COLO668 (cell line): ENCODE measurements around the gene BAG3.

Experiments used
- DNase-seq: peaks from one replicate; lab custom pipeline; 2025; ENCODE audit not compliant: unreplicated experiment; lab: John Stamatoyannopoulos, UW

BAG3 gene

DNA sequence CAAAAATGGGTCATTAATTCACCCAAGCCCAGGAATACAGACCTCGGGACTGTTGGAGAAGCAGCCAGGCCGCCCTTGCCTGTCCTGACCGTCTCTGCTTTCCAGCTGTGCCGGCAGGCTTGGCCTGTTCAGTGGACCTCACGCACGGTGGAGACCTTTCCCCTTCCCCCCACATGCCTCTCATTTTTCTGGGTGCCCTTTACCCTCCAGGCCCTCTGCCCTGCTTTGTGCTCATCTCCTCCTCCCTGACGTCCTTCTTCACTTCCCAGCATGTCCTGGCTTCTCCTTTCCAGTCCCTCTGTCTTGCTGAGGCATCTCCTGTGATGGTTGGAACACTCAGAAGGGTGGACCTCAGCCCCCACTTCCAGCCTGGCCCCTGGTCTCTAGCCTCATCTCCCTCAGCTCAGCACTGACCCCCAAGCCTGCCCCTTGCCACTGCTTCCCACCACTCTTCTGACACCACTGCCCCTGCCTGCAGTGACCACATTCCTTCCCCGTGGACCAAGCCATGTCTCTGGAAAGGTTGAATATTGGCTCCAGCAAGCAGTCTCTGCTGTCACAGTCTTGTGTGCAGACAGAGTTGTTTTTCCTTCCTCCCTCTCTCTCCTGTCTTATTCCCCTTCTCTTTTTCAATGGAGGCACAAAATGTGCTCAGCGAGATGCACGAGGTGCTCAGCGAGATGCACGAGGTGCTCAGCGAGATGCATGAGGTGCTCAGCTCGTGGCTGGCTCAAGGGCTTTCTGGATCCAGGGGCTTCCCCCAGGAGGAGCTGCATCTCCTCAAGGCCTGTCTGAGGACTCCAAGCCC is 14.9 kb downstream of the BAG3 start:
- no peak for DNase-seq

DNA sequence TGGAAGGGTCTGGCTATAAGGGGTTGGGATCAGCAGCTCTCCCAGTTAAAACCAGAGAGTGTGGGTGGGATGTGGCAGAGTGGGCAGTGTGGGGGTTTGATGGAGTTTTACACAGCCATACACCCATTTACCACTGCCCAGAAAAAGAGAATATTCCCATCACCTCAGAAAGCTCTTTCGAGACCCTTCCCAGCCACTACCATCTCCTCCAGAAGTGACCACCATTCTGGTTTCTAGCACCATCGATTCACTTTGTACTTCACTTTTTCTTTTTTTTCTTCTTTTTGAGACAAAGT is 15.5 kb downstream of the BAG3 start:
- no peak for DNase-seq

DNA sequence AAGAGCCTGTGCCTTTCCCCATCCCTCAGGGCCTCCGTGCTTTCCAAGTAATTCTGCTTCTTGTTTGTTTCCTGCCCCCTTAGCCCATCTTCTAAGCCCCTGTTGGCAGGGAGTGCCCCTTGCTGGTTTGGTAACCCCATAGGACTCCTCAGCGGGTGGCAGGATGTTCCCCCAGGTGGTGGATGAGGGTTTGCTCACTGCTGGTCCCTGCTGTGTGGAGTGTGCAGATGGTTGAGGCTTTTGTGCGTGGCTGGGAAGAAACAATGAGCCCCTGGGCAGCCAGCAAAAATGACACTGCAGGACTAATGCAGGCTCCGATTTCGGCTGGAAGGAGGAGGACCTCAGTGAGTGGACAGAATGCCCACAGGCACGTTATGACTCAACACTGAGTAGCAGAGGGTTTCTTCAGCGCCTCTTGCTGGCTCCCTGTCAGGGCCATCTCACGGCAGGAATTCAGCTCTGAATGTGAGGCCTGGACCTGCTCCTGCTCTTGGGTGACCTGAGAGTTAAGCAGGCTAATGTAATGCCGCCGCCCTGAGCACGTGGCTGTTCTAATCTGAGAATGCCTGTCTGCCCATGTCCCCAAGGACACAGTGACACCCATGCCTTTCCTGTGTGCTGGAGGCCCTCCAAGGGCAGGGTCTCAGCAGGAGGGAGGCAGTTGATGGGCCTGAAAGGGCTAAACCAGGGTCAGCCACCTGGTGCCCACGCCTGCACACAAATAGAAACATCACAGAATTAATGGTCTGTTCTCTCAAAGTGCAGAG is 16.6 kb downstream of the BAG3 start:
- peak; percentile 58 for DNase-seq

DNA sequence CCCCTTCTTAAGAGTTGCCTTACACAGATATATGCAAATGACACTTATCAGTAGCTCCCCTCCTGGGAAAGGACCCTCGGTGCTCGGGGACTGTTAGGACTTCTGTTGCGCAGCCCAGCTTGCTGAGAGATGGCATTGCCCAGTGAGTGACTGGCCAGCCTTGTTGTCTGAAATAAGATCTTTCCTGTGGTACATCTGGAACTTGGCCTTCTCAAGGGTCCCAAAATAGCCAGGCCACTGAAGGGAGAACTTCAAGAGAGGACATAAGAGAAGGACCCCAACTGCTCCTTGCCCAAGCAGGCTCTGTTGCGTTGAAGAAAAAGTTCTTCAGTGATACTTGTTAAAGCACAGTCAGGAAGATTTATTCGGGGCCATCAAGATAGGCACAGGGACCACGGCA is 17.3 kb downstream of the BAG3 start:
- no peak for DNase-seq

DNA sequence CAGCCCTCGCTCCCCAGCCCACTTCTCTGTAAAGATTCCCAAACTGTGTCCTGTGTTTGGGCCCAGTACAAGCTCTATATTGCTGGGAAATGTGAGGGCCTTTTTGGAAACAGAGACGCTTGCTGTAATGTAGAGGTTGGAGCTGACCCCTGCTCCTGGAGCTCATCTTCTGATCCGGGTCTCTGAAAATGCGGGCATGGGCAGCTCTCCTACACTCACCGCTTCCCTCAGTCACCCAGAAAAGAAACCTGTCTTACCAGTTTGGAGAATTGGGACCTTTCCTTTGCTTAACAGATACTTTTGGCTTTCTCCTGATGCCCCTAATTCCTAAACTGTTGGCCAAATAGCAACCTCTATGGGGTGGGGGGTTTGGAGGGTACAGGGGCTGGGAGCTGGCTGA is 18.2 kb downstream of the BAG3 start:
- no peak for DNase-seq

DNA sequence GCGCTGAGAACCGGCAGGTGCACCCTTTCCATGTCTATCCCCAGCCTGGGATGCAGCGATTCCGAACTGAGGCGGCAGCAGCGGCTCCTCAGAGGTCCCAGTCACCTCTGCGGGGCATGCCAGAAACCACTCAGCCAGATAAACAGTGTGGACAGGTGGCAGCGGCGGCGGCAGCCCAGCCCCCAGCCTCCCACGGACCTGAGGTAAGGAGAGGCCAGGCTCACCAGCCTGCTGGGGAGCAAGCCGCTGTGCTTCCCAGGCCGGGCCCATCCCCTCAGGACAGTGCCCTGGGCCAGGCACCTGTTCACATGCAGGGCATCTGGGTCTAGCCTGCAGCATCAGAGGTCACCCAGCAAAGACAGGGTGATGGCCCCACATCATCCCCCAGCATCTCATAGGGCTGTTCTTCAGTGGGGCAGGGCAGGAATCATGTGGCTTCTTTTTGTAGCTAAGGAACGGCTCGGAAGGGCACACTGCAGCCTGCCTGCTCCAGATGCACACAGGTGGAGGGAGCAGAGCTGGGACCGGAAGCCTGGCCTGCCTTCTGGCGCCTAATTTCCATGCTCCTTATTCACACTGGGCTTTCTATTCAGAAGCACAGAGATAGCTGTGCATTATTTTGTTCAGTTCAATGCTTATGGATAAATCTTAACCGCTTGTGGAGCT is 18.9 kb downstream of the BAG3 start:
- DNase-seq, result peak; percentile 61

DNA sequence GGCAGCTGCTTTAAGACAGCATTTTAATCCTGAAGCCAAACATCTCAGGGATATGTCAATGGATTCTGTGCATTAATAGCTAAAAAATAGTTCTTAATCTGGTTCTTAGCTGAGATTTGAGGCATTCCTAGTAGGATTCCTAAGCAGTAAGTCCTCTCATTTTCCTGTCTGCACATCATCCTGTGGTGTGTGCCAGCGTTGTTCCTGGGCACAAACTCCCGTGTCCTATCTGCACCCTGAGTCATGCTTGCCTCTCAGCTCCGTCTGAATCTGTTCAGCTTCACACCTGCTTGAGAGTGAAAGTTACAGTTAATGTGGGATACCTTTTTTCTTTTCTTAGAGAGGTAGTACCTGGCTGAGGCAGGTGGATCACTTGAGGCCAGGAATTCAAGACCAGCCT is 19.5 kb downstream of the BAG3 start:
- DNase-seq, result no peak

DNA sequence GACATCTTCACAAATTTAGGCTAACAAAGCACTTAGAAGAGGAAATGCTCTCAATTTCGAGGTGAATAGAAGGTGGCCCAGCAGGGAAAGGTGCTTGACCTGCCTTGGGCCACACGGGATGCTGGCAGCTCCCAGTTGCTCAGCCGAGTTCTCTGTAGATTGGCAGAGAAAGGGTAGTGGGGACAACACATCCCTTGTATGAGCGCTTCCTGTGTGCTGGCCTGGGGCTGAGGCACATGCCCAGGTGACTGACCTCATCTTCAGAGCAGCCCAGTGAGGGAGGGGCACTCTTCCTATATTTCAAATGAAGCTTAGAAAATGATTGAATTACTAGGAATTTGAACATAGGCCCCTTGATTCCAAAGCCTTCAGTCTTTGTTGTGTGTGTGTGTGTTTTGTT is 20.2 kb downstream of the BAG3 start:
- no peak for DNase-seq

DNA sequence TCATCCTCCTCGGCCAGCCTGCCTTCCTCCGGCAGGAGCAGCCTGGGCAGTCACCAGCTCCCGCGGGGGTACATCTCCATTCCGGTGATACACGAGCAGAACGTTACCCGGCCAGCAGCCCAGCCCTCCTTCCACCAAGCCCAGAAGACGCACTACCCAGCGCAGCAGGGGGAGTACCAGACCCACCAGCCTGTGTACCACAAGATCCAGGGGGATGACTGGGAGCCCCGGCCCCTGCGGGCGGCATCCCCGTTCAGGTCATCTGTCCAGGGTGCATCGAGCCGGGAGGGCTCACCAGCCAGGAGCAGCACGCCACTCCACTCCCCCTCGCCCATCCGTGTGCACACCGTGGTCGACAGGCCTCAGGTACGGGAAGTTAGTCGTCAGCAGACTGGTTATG is 21.1 kb downstream of the BAG3 start:
- no peak for DNase-seq

DNA sequence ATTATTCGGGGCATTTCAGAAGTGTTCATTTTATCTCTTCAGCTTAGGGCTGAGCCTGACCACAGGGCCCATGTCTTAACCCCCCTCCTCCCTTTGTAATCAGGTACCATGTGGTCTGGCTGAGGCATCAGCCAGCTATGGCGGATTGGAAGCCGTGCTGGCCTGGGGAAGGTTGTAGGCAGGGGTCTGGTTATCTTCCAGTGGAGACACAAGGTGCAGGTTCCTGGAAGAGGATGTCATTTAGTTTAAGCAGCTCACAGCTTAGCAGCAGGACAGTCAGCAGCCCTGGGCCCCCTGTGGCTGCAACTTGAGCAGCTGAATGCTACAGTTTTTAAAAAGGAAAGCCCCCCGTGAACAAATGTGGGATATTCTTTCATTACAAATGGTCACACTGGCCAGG is 22.1 kb downstream of the BAG3 start:
- DNase-seq, result no peak

DNA sequence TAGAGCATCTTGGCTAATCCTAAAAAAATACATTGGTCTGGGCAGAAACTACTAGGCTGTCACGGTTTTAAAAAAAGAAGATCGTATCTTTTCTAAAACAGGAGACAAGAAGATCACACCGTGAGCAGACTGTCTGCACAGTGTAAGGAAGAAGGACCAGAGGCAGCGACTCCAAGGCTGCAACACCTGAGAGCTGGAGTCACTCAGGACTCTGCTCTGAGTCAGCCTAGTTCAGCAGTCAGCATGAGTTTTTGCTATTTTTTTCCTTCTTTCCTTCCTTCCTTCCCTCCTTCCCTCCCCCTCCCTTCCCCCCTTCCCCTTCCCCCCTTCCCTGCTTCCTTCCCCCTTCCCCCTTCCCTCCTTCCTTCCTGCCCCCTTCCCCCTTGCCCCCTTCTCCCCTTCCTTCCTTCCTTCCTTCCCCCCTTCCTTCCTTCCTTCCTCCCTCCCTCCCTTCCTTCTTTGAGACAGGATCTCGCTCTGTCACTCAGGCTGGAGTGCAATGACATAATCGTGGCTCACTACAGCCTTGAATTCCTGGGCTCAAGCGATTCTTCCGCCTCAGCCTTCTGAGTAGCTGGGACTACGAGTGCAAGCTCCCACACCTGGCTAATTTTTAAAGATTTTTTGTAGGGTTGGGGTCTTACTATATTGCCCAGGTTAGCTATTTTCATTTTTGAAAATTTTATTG is 24.4 kb downstream of the BAG3 start:
- no peak for DNase-seq

DNA sequence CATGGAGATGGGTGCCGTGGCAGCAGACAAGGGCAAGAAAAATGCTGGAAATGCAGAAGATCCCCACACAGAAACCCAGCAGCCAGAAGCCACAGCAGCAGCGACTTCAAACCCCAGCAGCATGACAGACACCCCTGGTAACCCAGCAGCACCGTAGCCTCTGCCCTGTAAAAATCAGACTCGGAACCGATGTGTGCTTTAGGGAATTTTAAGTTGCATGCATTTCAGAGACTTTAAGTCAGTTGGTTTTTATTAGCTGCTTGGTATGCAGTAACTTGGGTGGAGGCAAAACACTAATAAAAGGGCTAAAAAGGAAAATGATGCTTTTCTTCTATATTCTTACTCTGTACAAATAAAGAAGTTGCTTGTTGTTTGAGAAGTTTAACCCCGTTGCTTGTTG is 25.9 kb downstream of the BAG3 start:
- DNase-seq, result no peak

DNA sequence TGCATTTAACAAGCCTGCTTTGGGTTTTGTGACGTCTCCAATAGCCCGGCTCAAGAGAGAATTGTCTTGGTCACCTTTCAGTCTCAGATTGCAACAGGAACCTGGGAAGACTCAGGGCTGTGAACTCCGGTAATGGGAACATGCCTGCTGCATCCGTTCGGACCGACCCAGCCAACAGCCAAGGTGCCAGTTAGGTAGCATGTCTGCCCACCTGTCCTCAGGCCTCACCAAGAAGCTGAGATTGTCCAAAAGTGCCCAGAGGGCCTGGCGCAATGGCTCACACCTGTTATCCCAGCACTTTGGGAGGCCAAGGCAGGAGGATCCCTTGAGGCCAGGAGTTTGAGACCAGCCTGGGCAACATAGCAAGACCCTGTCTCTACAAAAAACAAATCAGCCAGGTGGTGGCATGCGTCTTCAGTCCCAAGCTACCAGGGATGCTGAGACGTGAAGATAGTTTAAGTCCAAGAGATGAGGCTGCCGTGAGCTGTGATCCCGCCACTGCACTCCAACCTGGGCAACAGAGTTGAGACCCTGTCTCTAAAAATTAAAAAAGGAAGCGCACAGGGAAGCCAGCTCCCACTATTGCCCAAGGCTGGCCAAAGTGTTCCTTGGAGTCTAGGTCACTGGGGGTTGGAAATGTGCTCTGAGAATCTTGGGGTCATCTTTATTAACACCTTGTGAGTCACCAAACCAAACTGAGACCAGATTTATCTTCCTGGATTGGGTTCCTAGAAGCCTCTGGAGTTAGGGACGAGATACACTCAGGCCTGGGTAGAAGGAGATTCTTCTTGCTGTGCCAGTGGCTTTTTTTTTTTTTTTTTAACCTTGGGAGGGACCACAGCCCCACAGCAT is 26.9 kb downstream of the BAG3 start:
- DNase-seq, result no peak

DNA sequence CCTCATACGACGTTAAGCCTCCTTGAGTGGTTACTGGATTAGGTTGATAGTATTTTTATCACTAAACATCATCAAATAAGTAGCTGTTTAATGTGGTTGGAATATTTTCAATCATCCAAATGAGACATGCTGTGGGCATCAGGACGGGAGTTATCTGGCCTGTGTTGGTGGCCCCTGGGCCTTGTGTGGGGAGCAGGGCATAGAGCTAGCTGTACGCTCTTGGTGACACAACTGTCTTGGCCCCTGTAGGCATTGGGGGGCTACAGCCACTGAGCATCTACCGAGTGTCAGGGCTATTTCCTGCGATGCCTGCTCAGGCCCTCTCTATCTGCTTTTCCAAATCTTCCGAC is 28.3 kb downstream of the BAG3 start:
- DNase-seq, result no peak

DNA sequence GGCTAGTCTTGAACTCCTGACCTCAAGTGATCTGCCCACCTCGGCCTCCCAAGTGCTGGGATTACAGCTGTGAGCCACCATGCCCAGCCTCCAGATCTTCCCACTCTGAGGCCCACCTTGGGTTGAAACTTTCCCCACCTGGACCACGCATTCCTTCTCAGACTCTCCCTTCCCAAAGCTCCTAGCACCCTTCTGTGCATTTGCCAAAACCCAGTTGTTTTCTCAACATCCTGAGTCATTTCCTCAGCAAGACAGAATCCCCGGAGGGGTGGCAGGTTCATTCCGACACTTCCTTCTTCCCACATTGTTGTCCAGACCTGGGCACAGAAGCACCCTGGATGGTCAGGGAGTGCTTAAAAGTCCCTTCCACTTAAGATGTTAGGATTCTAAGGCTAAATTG is 28.9 kb downstream of the BAG3 start:
- no peak for DNase-seq

DNA sequence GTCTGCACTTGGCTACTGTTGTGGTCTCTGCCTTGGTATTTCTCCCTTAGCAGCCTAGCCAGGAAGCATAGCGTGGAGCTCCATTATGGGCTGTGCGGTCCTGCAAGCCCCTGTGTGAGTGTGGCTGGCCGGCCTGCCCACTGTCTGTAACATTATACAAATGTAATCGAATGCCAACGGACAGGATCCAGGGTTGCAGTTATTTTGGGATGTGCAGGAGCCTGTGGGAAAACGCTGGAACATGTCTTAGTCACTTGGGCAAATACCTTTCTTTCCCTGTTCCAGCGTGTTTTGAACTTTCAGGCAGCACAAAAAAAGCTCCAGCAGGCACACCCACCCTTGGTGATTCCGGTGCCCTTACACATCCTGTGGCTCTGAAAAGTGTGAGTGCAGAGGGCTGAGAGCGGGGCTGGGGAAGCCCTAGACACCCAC is 29.5 kb downstream of the BAG3 start:
- no peak for DNase-seq

DNA sequence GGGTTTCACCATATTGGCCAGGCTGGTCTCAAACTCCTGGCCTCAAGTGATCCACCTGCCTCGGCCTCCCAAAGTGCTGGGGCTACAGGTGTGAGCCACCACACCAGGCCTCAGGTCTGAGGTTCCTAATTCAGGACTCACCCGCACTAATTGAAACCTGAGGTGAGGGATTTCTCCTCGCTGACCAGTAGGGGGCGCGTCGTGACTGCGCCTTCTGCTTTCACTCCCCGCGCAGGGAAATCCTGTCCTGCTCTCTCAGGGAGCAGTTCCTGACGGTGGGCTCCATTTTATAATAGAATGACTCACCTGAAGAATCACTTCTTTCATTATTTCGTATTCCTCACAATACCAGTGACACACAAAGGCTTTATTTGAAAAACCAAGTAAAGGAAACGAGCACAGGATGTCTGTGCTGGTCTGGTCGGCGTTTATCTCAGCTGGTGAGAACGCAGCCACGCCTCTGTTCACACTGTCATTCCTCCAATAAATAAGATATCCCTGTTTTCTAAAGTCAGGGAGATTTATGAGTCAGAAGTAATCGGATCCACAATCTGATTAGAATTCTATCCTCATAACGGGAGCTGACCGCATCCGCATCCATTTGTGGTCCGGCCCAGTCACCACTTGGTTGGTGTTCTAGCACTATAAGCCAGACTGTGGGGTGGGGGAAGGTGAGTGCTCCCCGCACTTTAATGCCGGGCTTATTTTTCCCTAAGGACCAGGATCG is 35.4 kb downstream of the BAG3 start:
- peak; percentile 68 for DNase-seq

DNA sequence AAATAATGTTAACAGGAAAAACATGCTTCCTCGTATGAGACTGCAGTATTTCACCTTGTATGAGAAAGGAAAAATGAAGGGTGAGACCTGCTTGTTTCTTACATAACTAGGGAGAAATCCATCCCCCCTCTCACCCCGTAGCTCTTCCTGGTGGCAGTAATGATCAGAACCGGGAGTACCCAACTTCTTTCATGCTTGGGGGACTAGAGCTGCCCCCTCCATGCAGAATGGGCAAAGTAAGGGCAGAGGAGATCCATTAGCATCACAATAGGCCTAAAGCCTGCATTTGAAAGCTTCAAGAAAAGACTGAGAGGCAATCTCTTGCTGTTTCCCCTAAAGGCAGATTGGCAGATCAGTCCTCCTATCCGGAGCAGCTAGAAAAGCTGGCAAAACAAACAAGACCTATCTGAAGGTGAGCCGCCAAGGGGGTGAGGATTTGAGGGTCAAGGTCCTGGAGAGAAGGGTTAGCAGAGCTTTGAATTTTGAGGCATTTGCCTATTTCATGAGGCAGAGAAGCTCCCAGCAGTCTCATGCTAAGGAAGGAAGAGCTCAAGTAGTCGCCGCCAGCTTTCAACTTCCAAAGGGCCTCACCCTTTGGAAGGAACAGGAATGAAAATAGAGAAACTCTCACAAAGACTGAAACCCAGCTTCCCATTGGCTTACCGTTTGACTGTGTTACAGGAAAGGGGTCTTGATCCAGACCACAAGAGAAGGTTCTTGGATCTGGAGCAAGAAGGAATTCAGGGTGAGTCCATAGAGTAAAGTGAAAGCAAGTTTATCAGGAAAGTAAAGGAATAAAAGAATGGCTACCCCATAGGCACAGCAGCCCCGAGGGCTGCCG is 36.2 kb downstream of the BAG3 start:
- DNase-seq, result no peak

DNA sequence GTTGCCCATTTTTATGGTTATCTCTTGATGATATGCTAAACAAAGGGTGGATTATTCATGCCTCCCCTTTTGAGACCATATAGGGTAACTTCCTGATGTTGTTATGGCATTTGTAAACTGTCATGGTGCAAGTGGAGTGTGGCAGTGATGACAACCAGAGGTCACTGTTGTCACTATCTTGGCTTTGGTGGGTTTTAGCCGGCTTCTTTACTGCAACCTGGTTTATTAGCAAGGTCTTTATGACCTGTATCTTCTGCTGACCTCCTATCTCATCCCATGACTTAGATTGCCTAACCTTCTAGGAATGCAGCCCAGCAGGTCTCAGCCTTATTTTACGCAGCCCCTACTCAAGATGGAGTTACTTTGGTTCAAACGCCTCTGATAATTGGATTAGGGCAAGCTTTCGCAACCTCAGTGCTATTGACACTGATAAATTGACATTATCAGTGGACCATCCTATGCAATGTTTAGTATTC is 36.9 kb downstream of the BAG3 start:
- DNase-seq, result no peak
